HG02840 (cell line): ENCODE measurements around the gene SUDS3.

ENCODE experiments used
- ATAC-seq: cut with Tn5 transposase; IDR thresholded peaks from one replicate; pipeline ENCODE4 v1.9.1; 2021; ENCODE audit warnings: mild to moderate bottlenecking, moderate library complexity, moderate number of reproducible peaks; ENCODE audit not compliant: unreplicated experiment, low FRiP score

The SUDS3 gene

GRCh38 chr12:118355843-118356242 lies 20.5 kb upstream of the SUDS3 start:
- ATAC-seq: no peak

GRCh38 chr12:118356809-118357256 lies 19.5 kb upstream of the SUDS3 start:
- no peak for ATAC-seq

- no peak for ATAC-seq
These were observed 18.9 kb upstream of the SUDS3 start for GRCh38 chr12:118357257-118358007.

- no peak for ATAC-seq
These were observed 18.4 kb upstream of the SUDS3 start for GRCh38 chr12:118358008-118358359.

- no peak for ATAC-seq
These were observed 17.5 kb upstream of the SUDS3 start for GRCh38 chr12:118358612-118359540.

GRCh38 chr12:118359541-118359915 lies 16.8 kb upstream of the SUDS3 start:
- no peak for ATAC-seq

GRCh38 chr12:118361092-118361404 lies 15.3 kb upstream of the SUDS3 start:
- no peak for ATAC-seq

GRCh38 chr12:118361889-118362288 lies 14.5 kb upstream of the SUDS3 start:
- ATAC-seq: no peak

GRCh38 chr12:118368821-118369220 lies 7.5 kb upstream of the SUDS3 start:
- ATAC-seq: no peak

- ATAC-seq: no peak
These were observed 5.8 kb upstream of the SUDS3 start for GRCh38 chr12:118370601-118371000.

- ATAC-seq: no peak
These were observed 4.8 kb upstream of the SUDS3 start for GRCh38 chr12:118371321-118372282.

- peak; percentile 80 for ATAC-seq
These were observed 3.5 kb upstream of the SUDS3 start, which contains the start of gene TAOK3 for GRCh38 chr12:118372541-118373495. TAOK3 (minus strand) TSS chr12:118372907; CDS start chr12:118255567, 117,340 bp downstream.

GRCh38 chr12:118373616-118374015 lies 2.7 kb upstream of the SUDS3 start:
- ATAC-seq: no peak

- no peak for ATAC-seq
These were observed 2.1 kb upstream of the SUDS3 start for GRCh38 chr12:118374126-118374725.

- ATAC-seq: no peak
These were observed 1.4 kb upstream of the SUDS3 start for GRCh38 chr12:118374909-118375308.

GRCh38 chr12:118375348-118375747 lies 1.0 kb upstream of the SUDS3 start:
- ATAC-seq: no peak

GRCh38 chr12:118377021-118377883 lies 897 bp downstream of the SUDS3 start:
- no peak for ATAC-seq

GRCh38 chr12:118377884-118378470 lies 1.6 kb downstream of the SUDS3 start:
- no peak for ATAC-seq
